ENCODE results near the gene TRMT44. TPM values are rescaled to one million over a fixed set of nuclear protein-coding genes. Genes with fewer than 3 reads are reported as not detected.
"Not testable (repeated sequence)": the region's sequence is repeated elsewhere in the genome, so short reads cannot be mapped to it uniquely, and the experiment has no call there.

Gene TRMT44
- polyA plus RNA-seq, 3 donors from 2014 or later = 2.6 to 15.6 (median 8.9) TPM

- Mint-ChIP-seq H3K4me3 (no peak overlapping the region), H3K9me3 (no peaks in the 10 kb centered on the region), H3K4me1 (no peaks in the 10 kb centered on the region), H3K27me3 (ENCODE audit: low read depth in 3 of 3) (peaks cover 0 to 1% (median 0%) of the 10 kb centered on the region in 3 donors), H3K27ac (no peak overlapping the region), H3K36me3 (no peaks in the 10 kb centered on the region)
- DNase-seq = no peak
Observed at GRCh38 chr4:8504279-8505007, 63.9 kb downstream of the TRMT44 start.

GRCh38 chr4:8505229-8505628 is 64.7 kb downstream of the TRMT44 start:
- H3K9me3 Mint-ChIP-seq = no peaks in the 10 kb centered on the region
- no peaks in the 10 kb centered on the region for H3K36me3 Mint-ChIP-seq
- no peak overlapping the region for H3K27ac Mint-ChIP-seq
- no peaks in the 10 kb centered on the region for H3K4me1 Mint-ChIP-seq
- no peak overlapping the region for H3K4me3 Mint-ChIP-seq
- H3K27me3 Mint-ChIP-seq (ENCODE audit: low read depth in 3 of 3) = peaks cover 0 to 1% (median 0%) of the 10 kb centered on the region in 3 donors
- no peak for DNase-seq

GRCh38 chr4:8506006-8506372 is 65.4 kb downstream of the TRMT44 start:
- no peaks in the 10 kb centered on the region for H3K9me3 Mint-ChIP-seq
- DNase-seq = no peak
- no peaks in the 10 kb centered on the region for H3K36me3 Mint-ChIP-seq
- no peak overlapping the region for H3K27ac Mint-ChIP-seq
- H3K4me3 Mint-ChIP-seq = no peak overlapping the region
- H3K27me3 Mint-ChIP-seq (ENCODE audit: low read depth in 3 of 3) = peaks cover 0 to 1% (median 0%) of the 10 kb centered on the region in 3 donors
- H3K4me1 Mint-ChIP-seq = no peaks in the 10 kb centered on the region

DNA sequence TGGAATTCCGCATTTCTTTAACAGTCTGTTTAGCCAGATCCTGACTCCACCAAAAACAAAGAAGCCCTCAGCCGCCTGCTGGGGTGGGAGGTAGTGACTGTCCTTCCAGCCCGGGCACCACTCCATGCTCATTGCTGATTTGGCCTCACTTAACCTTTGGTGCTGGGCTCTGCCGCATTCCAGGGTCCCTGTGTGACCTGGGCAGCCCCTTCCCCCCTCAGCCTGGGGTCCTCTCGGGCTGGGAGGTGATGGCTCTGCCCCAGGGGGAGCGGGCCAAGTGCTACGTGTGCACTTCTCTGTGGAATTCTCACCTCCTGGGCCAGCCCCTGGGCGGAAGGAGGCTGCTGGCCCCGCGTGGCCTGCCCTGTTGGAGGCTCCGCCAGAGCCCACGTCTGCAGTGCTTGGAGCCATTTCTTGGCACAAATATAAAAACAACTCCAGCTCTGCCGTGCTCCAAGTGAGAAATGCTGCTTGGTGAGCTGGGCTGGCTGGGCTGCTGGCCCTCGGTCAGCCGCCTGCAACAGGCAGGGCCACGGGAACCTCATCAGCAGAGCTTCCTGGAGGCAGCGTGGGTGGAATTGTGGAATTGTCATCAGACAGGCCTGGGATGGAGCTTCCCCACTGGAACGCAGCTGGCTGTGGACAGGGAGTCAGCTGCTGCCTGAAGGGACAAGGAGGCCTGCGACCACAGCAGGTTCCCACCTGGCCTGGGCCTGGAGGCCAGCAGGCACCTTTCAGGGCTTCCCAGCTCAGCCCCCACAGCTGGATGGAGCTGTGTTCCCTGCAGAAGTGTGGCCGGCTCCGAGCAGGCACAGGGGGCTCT is 66.0 kb downstream of the TRMT44 start:
- no peak for DNase-seq
- Mint-ChIP-seq H3K36me3 (no peaks in the 10 kb centered on the region), H3K4me1 (no peaks in the 10 kb centered on the region), H3K9me3 (no peaks in the 10 kb centered on the region), H3K27ac (no peak overlapping the region), H3K27me3 (ENCODE audit: low read depth in 3 of 3) (peaks cover 0 to 1% (median 0%) of the 10 kb centered on the region in 3 donors), H3K4me3 (no peak overlapping the region)

- Mint-ChIP-seq H3K27me3 (ENCODE audit: low read depth in 3 of 3) (peaks cover 0 to 1% (median 0%) of the 10 kb centered on the region in 3 donors), H3K9me3 (no peaks in the 10 kb centered on the region)
- no peak for DNase-seq
Observed at GRCh38 chr4:8507196-8507570, 66.6 kb downstream of the TRMT44 start.

GRCh38 chr4:8507624-8508023 is 67.0 kb downstream of the TRMT44 start:
- Mint-ChIP-seq H3K36me3 (no peaks in the 10 kb centered on the region), H3K27ac (no peak overlapping the region), H3K27me3 (ENCODE audit: low read depth in 3 of 3) (peaks cover 0 to 1% (median 0%) of the 10 kb centered on the region in 3 donors), H3K4me1 (no peaks in the 10 kb centered on the region), H3K4me3 (no peak overlapping the region), H3K9me3 (no peaks in the 10 kb centered on the region)
- no peak for DNase-seq

More at GRCh38 chr4:8507196-8507570, 66.6 kb downstream of the TRMT44 start:
- no peaks in the 10 kb centered on the region for H3K36me3 Mint-ChIP-seq
- H3K4me3 Mint-ChIP-seq = no peak overlapping the region
- H3K27ac Mint-ChIP-seq = no peak overlapping the region
- no peaks in the 10 kb centered on the region for H3K4me1 Mint-ChIP-seq

DNA sequence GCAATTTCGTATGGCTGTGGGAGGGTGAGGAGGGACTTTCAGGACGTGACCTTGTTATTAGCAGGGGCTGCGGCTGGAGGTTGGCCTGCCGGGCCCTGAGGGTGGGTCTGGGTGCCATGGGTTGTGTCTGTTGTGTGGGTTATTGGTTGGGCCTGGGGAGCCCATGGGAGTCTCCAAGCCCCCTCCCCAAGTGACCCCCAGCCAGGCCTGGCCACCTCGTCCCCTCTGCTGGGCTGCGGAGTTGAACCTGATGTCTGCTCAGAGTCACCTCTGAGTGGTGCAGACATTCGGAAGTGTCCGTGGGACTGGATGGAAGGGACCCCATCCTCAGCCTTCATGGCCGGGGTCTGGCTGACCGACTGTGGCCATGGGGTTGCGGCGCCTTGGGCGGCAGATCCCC is 67.7 kb downstream of the TRMT44 start:
- Mint-ChIP-seq H3K27ac (no peak overlapping the region), H3K36me3 (no peaks in the 10 kb centered on the region), H3K4me3 (no peak overlapping the region), H3K4me1 (no peaks in the 10 kb centered on the region), H3K9me3 (no peaks in the 10 kb centered on the region), H3K27me3 (ENCODE audit: low read depth in 3 of 3) (peaks cover 0 to 1% (median 0%) of the 10 kb centered on the region in 3 donors)
- no peak for DNase-seq

DNA sequence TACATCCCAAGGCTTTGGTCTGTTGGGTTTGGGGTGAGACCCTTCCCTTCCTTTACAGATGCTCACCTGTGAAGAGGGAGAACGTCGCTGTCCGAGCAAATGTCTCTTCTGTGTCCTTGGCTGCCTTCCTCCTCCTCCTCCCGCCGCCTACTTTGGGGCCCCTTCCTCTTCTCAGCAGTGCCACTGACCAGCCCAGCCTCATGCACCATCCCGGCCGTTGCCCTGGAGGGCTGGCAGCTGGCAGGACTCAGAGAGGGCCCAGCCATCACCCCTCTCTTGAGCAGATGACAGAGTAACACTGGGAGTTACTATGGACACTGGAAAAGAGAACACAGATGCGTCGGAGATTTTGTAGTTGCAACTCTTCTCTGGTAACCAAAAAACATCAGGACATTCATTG is 68.2 kb downstream of the TRMT44 start:
- Mint-ChIP-seq H3K27me3 (ENCODE audit: low read depth in 3 of 3) (peaks cover 0 to 1% (median 0%) of the 10 kb centered on the region in 3 donors), H3K27ac (no peak overlapping the region), H3K4me1 (no peaks in the 10 kb centered on the region), H3K36me3 (no peaks in the 10 kb centered on the region), H3K9me3 (no peaks in the 10 kb centered on the region), H3K4me3 (no peak overlapping the region)
- DNase-seq = no peak

- no peaks in the 10 kb centered on the region for H3K9me3 Mint-ChIP-seq
- H3K4me3 Mint-ChIP-seq = no peak overlapping the region
- no peaks in the 10 kb centered on the region for H3K36me3 Mint-ChIP-seq
- no peaks in the 10 kb centered on the region for H3K4me1 Mint-ChIP-seq
- peaks cover 0 to 1% (median 0%) of the 10 kb centered on the region in 3 donors for H3K27me3 Mint-ChIP-seq (ENCODE audit: low read depth in 3 of 3)
- DNase-seq = no peak
- no peak overlapping the region for H3K27ac Mint-ChIP-seq
Observed at GRCh38 chr4:8509311-8509950, 68.9 kb downstream of the TRMT44 start.

- DNase-seq = no peak
- no peak overlapping the region for H3K27ac Mint-ChIP-seq
- no peaks in the 10 kb centered on the region for H3K36me3 Mint-ChIP-seq
- H3K27me3 Mint-ChIP-seq (ENCODE audit: low read depth in 3 of 3) = peaks cover 0 to 1% (median 0%) of the 10 kb centered on the region in 3 donors
- no peak overlapping the region for H3K4me3 Mint-ChIP-seq
- H3K9me3 Mint-ChIP-seq = no peaks in the 10 kb centered on the region
- no peaks in the 10 kb centered on the region for H3K4me1 Mint-ChIP-seq
Observed at GRCh38 chr4:8510191-8510590, 69.6 kb downstream of the TRMT44 start.

DNA sequence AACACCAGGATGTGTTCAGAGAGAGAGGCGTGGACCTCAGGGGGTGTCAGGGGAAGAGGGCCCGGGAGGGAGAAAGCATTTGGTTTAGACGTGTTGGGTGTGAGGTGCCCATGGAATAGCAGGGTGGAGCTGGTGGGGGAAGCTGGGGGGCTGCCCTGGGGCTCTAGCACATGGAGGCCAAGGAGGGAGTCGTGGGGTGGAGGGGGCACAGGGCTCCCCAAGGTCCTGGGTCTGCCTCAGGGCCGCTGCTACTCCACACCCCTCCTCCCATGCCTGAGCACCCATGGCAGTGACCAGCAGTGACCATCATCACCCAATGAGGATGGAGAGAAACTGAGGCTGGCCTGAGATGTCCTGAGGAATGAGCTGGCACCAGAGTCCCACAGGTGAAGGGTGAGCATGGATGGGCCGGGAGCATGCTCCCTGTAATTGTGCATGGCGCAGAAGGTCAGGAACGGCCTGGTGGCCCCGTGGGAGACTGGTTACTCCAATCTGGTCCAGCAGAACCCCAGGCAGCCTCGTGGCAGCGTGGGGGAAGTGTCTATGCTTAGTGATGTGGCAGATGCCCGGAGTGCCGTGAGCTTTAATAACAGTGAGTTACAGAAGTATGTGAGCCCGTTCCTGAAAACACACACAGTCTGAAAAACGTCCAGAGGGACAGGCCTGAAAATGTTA is 70.2 kb downstream of the TRMT44 start:
- no peaks in the 10 kb centered on the region for H3K4me1 Mint-ChIP-seq
- H3K4me3 Mint-ChIP-seq = no peak overlapping the region
- no peaks in the 10 kb centered on the region for H3K36me3 Mint-ChIP-seq
- peaks cover 0 to 1% (median 0%) of the 10 kb centered on the region in 3 donors for H3K27me3 Mint-ChIP-seq (ENCODE audit: low read depth in 3 of 3)
- DNase-seq = no peak
- H3K27ac Mint-ChIP-seq = peak overlapping the region in 1 of 6 donors; percentile 50
- H3K9me3 Mint-ChIP-seq = no peaks in the 10 kb centered on the region

GRCh38 chr4:8512510-8512909 is 71.9 kb downstream of the TRMT44 start:
- DNase-seq = no peak
- no peaks in the 10 kb centered on the region for H3K4me1 Mint-ChIP-seq
- no peak overlapping the region for H3K4me3 Mint-ChIP-seq
- H3K9me3 Mint-ChIP-seq = no peaks in the 10 kb centered on the region
- H3K27me3 Mint-ChIP-seq (ENCODE audit: low read depth in 3 of 3) = peaks cover 0 to 1% (median 0%) of the 10 kb centered on the region in 3 donors
- H3K36me3 Mint-ChIP-seq = no peaks in the 10 kb centered on the region
- H3K27ac Mint-ChIP-seq = no peak overlapping the region

DNA sequence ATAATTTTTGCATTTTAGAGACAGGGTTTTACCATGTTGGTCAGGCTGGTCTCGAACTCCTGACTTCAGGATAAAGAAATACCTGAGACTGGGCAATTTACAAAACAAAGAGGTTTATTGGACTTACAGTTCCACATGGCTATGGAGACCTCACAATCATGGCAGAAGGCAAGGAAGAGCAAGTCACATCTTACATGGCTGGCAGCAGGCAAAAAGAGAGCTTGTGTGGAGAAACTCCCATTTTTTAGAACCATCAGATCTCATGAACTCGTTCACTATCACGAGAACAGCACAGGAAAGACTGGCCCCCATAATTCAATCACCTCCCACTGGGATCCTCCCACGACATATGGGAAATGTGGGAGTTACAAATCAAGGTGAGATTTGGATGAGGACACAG is 72.5 kb downstream of the TRMT44 start:
- not testable (repeated sequence) for DNase-seq; H3K4me1 Mint-ChIP-seq; H3K9me3 Mint-ChIP-seq; H3K27ac Mint-ChIP-seq; H3K27me3 Mint-ChIP-seq (ENCODE audit: low read depth in 3 of 3); H3K4me3 Mint-ChIP-seq; H3K36me3 Mint-ChIP-seq

GRCh38 chr4:8513931-8514330 is 73.4 kb downstream of the TRMT44 start:
- Mint-ChIP-seq H3K36me3 (no peaks in the 10 kb centered on the region), H3K4me3 (no peak overlapping the region), H3K4me1 (no peaks in the 10 kb centered on the region), H3K9me3 (no peaks in the 10 kb centered on the region), H3K27me3 (ENCODE audit: low read depth in 3 of 3) (peaks cover 0 to 1% (median 0%) of the 10 kb centered on the region in 3 donors), H3K27ac (no peak overlapping the region)
- no peak for DNase-seq
